ENCODE data around the gene PPIL4. TPM values are rescaled to one million over a fixed set of nuclear protein-coding genes. Genes with fewer than 3 reads are reported as not detected.

The PPIL4 gene
- total and polyA plus RNA-seq, 10 of the 15 experiments (the other 5 are each of a cell fraction or from before 2014, with no cell fraction given), result 8.0 to 28.4 (median 24.3) TPM

DNA sequence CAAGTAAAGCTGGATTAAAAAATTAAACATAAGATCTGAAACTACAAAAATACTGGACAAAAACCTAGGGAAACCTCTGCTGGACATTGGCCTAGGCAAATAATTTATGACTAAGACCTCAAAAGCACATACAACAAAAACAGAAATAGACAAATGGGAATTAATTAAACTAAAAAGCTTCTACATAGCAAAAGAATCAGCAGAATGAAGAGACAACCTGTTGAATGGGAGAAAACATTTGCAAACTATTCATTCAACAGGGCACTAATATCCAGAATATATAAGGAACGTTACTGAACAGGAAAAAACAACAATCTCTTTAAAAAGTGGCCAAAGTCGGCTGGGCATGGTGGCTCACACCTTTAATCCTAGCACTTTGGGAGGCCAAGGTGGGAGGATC, 13.5 kb upstream of the PPIL4 start:
- SMC1A ChIA-PET (ENCODE audit: uncharacterized antibody, unreplicated experiment), result no interaction called here
- no TSS peak for BruUV-seq (replicated peaks)
- Histone ChIP-seq H2AFZ (ENCODE audit: control insufficient read depth, low read depth, low read length) (no peak overlapping the region), H3K9ac (ENCODE audit: control insufficient read depth, insufficient read depth, low read length) (no peak overlapping the region), H3K4me1 (ENCODE audit: control insufficient read depth, insufficient read depth, low read length) (peaks cover 6% of the 10 kb centered on the region; the same call in 1 of the 2 replicates), H3K79me2 (ENCODE audit: control insufficient read depth, insufficient read depth, low read length) (no peaks in the 10 kb centered on the region), H3K27ac (ENCODE audit: control insufficient read depth, insufficient read depth) (no peak overlapping the region), H3K4me2 (ENCODE audit: control insufficient read depth, insufficient read depth) (no peak overlapping the region), H4K20me1 (ENCODE audit: control insufficient read depth, insufficient read depth) (no peaks in the 10 kb centered on the region), H3K36me3 (ENCODE audit: control insufficient read depth in 2 of 2, insufficient read depth in 2 of 2, low read length in 1 of 2) (no peaks in the 10 kb centered on the region), H3K9me3 (replicated peaks; ENCODE audit: control insufficient read depth, insufficient read depth, low read length) (no peaks in the 10 kb centered on the region), H3K4me3 (no peak overlapping the region), H3K27me3 (replicated peaks in 1 of 2; ENCODE audit: control insufficient read depth in 2 of 2, insufficient read depth in 2 of 2, low read length in 1 of 2) (no peaks in the 10 kb centered on the region)
- FAIRE-seq (no peak), DNase-seq (ENCODE audit: low read depth, low spot score) (no peak), ATAC-seq (no peak)
- RAD21 ChIA-PET (ENCODE audit: unreplicated experiment), result no interaction called here
- in situ Hi-C loops (cut with MboI), result no loop called here
- CTCF ChIA-PET, result no interaction called here
- 84% methylated on average over 2 of the region's 2 CpGs for WGBS (ENCODE audit: insufficient coverage, insufficient replicate concordance, low lambda C conversion rate, missing lambda C conversion rate)
- POLR2A ChIA-PET, result no interaction called here
- intact Hi-C loops (cut with micrococcal nuclease; ENCODE audit: unreplicated experiment), result no loop called here
- no peak for TF ChIP-seq MYC (IDR thresholded peaks at IDR 0.05; ENCODE audit: insufficient read depth, insufficient read length, insufficient replicate concordance, low read length, severe bottlenecking)
- TF ChIP-seq CREM (IDR thresholded peaks at IDR 0.05; ENCODE audit: low read depth), result no peak
- no peak for TF ChIP-seq STAT1 (conservative IDR thresholded peaks at IDR 0.05)
- TF ChIP-seq RFX5 (IDR thresholded peaks at IDR 0.05; ENCODE audit: low read depth, low read length), result no peak
- TF ChIP-seq ZBTB4 (CRISPR knock-in tag; IDR thresholded peaks at IDR 0.05), result no peak
- TF ChIP-seq RB1 (IDR thresholded peaks at IDR 0.05; ENCODE audit: borderline replicate concordance), result no peak
- TF ChIP-seq, protein P1, sequence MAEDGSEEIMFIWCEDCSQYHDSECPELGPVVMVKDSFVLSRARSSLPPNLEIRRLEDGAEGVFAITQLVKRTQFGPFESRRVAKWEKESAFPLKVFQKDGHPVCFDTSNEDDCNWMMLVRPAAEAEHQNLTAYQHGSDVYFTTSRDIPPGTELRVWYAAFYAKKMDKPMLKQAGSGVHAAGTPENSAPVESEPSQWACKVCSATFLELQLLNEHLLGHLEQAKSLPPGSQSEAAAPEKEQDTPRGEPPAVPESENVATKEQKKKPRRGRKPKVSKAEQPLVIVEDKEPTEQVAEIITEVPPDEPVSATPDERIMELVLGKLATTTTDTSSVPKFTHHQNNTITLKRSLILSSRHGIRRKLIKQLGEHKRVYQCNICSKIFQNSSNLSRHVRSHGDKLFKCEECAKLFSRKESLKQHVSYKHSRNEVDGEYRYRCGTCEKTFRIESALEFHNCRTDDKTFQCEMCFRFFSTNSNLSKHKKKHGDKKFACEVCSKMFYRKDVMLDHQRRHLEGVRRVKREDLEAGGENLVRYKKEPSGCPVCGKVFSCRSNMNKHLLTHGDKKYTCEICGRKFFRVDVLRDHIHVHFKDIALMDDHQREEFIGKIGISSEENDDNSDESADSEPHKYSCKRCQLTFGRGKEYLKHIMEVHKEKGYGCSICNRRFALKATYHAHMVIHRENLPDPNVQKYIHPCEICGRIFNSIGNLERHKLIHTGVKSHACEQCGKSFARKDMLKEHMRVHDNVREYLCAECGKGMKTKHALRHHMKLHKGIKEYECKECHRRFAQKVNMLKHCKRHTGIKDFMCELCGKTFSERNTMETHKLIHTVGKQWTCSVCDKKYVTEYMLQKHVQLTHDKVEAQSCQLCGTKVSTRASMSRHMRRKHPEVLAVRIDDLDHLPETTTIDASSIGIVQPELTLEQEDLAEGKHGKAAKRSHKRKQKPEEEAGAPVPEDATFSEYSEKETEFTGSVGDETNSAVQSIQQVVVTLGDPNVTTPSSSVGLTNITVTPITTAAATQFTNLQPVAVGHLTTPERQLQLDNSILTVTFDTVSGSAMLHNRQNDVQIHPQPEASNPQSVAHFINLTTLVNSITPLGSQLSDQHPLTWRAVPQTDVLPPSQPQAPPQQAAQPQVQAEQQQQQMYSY (CRISPR knock-in tag; IDR thresholded peaks at IDR 0.05), result no peak
- TF ChIP-seq RCOR1 (conservative IDR thresholded peaks at IDR 0.05; ENCODE audit: low read depth, low read length), result no peak
- TF ChIP-seq CEBPZ (IDR thresholded peaks at IDR 0.05; ENCODE audit: low read depth, low read length), result no peak
- TF ChIP-seq SUZ12 (IDR thresholded peaks at IDR 0.05; ENCODE audit: unreplicated experiment), result no peak
- TF ChIP-seq ETV6 (conservative IDR thresholded peaks at IDR 0.05 in 1 of 2, IDR thresholded peaks at IDR 0.05 in 1 of 2; ENCODE audit: borderline replicate concordance in 1 of 2, low read depth in 1 of 2), result no peak
- no peak for TF ChIP-seq IRF4 (IDR thresholded peaks at IDR 0.05; ENCODE audit: low read depth, low read length)
- no peak for TF ChIP-seq NFIC (IDR thresholded peaks at IDR 0.05; ENCODE audit: low read depth, low read length)
